A375 (cell line): ENCODE data around the gene EPHA7. TPM values are rescaled to one million over a fixed set of nuclear protein-coding genes. Genes with fewer than 3 reads are reported as not detected.

Experiments
- total RNA-seq: library from RNA; depleted of rRNA; stranded (reverse); fragments of >200 nt; shearing (Covaris generic); gene quantifications from 2 replicates; pipeline ENCODE4 v1.2.3, GENCODE V29; 2014; rRNA removed

EPHA7 gene
- 3.6 and 5.9 TPM in 2 replicates for total RNA-seq

GRCh38 chr6:93419304-93420162, at the start of gene EPHA7:
EPHA7 (minus strand) TSS chr6:93419559; CDS start chr6:93419341, 218 bp downstream.

